ENCODE results near the gene CTCF.

CTCF gene

DNA sequence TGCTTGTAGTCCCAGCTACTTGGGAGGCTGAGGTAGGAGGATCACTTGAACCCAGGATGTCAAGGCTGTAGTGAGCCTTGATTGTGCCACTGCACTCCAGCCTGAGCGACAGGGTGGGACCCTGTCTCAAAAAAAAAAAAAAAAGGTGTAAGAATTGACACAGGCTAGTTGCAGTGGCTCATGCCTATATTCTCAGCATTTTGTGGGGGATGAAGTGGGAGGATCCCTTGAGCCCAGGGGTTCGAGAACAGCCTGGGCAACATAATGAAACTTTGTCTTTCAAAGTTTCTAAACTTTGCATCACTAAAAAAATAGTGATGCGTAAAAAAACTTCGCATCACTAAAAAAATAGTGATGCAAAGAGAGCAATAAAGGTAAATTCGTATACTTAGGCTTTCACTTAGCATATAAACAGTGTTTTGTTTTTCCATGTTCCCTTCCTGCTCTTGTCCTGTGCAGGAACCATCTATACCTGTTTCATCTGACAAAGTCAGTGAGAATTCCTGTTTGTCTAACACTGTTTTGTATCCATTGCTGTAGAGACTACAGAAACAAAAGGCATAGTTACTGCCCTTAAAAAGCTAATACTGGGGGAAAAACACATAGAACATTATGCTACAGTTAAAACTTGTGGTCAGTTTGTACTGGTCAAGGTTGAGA lies 32.1 kb downstream of the CTCF start:
- FAIRE-seq (no peak), DNase-seq (ENCODE audit: low spot score) (no peak)

DNA sequence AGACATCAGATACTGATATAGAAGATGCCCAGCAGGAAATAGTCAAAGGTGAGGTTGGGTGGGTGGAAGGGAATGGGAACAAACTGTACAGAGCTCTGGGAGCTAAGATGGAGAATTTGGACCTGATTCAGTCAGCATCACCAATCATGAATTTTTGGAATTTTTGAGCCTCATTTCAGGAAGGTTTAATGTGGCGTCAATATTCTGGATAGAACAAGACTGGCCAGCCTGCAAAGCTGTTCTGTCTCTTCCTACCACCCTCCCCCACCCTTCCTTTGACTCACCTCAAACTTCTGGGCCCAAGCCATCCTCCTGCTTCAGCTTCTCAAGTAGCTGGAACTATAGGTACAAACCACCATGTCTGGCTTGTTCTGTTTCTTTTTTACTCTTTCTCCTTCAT lies 32.6 kb downstream of the CTCF start:
- no peak for DNase-seq (ENCODE audit: low spot score)
- no peak for FAIRE-seq

DNA sequence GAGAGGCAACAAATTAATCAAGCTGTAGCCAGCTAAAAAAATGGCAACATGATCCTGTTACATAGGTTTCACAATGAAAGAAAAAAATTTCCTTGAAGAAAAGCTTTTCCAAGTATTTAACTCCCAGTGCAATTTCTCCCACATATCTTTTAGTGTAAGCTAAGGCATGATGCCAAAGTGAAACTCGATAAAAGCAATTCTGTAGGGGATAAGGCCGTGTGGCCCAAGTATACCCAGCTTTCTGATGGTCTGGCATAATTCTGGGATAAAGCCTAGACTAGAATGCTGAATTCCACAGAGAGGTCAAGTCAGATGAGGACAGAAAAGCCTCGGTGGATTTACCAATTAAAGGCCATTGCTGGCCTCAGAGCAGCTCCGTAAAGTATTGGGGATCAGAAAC lies 36.2 kb downstream of the CTCF start:
- no peak for FAIRE-seq

DNA sequence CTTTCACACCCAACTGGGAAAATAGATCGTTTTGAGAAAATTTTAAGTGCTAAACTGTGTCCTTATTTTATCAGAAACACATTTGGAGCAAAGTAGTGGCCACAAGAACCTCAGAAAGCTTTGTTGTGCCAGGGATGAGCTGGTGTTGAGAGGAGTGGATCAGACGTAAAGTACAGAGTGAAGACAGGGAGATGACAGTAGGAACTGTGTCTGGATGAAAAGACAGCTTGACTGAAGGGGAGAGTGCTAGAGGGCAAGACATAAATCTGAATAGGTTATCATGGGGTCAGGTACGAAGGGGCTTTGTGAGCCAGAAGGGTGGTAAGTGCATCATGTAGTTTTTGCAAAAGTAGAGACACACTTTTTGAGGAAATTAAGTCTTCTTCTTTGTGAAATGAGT lies 43.3 kb downstream of the CTCF start:
- DNase-seq (ENCODE audit: low spot score) (no peak), FAIRE-seq (no peak)

More for the DNA sequence above, 36.2 kb downstream of the CTCF start:
- DNase-seq (ENCODE audit: low spot score), result no peak

DNA sequence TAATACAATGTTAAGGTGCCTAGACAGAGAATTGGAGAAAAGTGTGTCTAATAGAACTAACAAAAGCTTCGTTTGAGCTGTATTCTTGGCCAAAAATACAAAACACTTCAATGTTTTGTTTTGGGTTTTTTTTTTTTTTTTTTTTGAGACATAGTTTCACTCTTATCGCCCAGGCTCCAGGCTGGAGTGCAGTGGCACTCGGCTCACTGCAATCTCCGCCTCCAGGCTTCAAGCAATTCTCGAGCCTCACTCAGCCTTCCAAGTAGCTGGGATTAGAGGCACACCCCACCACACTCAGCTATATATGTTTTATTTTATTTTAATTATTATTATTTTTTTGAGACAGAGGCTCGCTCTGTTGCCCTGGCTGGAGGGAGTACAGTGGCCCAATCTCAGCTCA lies 44.3 kb downstream of the CTCF start:
- FAIRE-seq, result no peak
- DNase-seq (ENCODE audit: low spot score), result no peak

DNA sequence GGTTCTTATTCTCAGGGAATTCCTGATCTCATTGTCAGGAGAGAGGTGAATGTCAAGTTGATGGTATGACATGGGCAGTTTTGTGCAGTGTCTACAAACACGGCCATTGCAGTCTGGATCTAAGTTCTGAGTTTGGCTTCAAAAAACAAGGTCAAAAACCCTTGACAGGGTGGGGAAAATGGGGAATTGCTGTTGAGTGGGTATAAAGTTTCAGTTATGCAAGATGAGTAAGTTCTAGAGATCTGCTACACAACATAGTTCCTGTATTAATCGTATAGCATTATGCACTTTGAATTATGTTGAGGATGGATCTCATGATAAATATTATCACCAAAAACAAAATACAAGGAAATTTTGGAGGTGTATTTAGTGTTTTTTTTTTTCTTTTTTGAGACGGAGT lies 46.0 kb downstream of the CTCF start:
- FAIRE-seq (no peak), DNase-seq (ENCODE audit: low spot score) (no peak)

DNA sequence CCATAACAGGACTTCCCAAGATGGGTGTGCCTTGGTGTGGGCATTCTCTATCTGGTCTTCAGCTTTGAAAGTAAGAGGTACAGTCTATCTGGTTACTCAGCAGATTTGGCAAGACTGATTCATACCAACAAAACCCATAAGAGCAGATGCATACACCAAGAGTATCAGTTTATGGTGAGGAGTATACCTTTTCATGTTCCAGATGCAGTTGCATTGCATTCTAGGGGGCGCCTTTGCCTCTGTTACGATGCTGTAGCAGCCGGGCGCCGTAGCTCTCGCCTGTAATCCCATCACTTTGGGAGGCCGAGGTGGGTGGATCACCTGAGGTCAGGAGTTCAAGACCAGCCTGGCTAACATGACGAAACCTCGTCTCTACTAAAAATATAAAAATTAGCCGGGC lies 51.5 kb downstream of the CTCF start:
- DNase-seq (ENCODE audit: low spot score), result no peak

DNA sequence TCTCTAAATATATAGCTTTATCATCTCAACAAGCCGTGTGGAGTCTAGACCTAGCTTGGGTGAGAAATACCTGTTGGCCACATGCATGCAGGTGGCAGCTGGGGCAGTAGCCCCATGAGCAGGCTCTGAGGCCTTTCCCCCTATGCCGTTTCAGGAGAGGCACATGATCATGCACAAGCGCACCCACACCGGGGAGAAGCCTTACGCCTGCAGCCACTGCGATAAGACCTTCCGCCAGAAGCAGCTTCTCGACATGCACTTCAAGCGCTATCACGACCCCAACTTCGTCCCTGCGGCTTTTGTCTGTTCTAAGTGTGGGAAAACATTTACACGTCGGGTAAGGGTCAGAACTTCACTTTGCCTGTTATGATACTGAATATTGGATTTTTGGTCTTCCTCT lies 65.9 kb downstream of the CTCF start:
- no peak for FAIRE-seq
- DNase-seq (ENCODE audit: low spot score), result no peak

More for the DNA sequence above, 51.5 kb downstream of the CTCF start:
- FAIRE-seq, result no peak

DNA sequence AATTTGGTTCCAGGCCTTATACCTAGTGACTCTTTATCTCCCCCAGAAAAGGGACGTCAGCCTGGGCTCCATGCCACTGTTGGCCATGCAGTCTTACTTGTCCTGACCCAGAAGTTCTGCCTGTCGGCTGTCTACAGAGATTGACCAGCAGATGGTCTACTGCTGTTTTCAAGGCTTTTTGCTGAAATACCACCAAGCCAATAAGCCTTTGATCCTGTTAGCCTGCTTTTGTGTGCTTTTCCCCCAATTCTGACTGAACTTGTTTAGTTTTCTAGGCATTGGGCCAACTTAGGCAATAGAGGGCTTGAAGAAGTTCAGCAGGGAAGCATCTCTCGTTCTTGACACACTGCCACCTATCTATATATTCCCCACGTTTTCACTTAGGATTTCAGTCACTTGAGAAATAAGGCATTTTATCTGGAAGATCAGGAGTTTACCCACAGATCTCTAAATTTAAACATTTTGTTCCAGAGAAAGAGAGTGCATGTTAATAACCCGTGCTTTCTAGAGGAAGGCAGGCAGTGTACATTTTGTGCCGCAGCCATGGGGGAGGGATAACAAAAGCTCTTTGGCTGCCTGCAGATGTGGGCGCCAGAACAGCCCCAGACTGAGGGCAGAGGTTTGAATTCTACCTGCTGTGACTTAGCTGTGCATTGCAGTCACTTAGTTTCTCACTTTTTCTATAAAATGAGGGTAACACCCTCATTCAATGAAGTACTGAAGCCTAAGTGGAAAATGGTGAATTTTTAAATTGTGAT lies 70.3 kb downstream of the CTCF start:
- FAIRE-seq, result no peak

DNA sequence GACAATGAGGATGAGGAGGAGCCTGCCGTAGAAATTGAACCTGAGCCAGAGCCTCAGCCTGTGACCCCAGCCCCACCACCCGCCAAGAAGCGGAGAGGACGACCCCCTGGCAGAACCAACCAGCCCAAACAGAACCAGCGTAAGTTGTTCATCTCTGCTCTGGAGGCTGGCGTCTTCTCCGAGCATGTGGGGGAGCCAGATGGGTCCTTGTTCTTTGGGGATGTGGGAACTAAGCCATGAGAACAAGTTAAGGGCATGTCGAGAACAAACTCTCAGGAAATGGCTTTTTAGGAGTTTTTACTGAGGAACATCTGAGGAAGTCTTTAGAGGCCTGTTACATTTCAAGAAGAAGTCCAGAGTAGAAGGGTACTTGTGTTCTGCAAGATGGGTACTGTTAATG lies 74.4 kb downstream of the CTCF start:
- no peak for FAIRE-seq

More for the DNA sequence above, 70.3 kb downstream of the CTCF start:
- DNase-seq (ENCODE audit: low spot score), result no peak

DNA sequence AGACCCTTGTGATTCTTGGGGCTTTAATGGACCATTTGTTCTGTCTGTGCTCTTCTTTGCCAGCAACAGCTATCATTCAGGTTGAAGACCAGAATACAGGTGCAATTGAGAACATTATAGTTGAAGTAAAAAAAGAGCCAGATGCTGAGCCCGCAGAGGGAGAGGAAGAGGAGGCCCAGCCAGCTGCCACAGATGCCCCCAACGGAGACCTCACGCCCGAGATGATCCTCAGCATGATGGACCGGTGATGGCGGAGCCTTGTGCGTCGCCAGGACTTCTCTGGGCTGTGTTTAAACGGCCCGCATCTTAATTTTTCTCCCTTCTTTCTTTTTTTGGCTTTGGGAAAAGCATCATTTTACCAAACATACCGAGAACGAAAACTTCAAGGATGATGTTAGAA lies 75.3 kb downstream of the CTCF start:
- FAIRE-seq, result no peak
- no peak for DNase-seq (ENCODE audit: low spot score)

More for the DNA sequence above, 74.4 kb downstream of the CTCF start:
- no peak for DNase-seq (ENCODE audit: low spot score)

DNA sequence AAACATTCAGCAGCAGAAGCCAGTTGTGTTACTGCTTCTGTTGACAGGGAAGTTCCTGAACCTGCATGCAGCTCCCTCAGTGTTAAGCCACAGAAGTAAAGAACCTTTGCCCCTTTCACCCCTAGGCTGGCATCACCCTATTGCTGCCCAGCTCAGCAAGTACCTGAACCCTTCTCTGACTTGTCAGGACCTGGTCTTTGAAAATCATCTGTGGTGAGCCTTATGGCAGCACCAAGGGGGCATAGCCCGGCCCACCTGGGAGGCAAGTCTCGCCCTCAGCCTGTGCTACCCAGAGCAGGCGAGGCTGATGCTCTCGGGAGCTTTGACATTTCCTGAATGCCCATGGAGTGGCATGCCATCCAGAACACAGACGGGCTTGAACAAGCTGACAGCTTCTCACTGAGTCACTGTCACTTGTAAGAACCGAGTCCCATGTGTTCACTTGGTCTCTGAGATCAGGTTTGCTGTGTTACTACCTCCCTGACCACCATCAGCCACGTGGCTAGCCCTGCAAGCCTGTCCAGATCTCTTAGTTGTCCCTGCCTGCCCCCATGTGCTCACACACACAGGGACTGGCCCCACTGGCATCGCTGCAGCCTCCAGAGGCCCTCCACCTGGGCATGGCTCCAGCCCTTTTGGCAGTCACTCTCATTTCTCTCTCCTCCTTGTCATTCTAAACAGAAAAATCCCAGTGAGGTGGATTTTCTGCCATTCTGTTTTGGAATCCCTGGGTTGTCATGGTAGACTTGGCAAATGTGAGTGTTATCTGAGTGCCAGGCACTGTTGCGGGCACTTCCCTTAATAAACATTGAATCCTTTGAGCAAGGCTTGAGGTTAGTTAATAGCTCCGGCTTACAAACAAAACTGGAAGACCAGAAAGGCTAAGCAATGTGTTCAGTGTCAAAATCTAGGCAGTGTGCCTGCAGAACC lies 79.7 kb downstream of the CTCF start:
- DNase-seq (ENCODE audit: low spot score) (no peak), FAIRE-seq (no peak)

DNA sequence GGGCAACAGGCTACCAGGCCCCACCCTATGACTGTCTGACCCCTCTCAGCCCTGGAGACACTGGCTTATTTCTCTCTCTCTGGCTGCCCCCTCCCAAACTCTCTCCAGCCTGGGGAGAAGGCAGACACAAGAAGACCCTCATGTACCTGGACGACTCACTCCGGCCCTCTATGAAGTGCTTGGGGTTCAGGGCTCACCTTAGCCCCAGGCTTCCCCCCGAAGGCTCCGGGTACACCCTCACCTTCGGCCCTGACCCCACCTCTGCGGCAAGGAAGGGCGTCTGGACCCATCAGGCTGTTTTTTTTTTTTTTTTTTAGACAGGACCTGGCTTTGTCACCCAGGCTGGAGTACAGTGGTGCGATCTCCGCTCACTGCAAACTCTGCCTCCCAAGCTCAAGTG lies 81.7 kb downstream of the CTCF start:
- DNase-seq (ENCODE audit: low spot score), result no peak

DNA sequence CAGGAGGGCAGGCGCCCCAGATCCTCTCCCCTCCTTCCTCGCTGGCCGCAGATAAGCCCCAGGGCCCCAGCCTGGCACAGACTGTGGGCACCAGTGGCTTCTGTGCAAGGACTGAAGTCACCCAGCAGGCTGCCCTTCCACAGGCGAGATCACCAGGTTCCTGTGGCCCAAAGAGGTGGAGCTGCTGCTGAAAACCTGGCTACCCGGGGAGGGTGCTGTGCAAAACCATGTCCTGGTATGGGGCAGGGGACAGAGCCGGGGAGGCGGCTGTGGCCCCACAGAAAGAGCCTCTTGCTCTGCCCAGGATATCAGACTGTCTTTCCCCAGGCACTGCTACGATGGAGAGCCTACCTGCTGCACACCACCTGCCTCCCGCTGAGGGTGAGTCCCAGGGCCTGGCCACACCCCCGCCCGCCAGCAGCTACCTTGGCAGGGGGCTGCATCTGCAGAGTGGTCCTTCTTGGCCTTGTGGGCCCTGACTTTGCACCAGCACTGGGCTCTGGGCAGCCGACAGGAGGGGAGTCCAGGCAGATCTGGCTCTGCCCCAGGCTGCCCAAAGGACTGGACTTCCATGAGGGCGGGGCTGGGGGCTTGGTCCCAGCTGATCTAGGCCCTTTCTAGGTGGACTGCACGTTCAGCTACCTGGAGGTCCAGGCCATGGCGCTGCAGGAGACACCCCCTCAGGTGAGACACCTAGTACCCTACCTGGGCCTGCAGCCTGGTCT lies 83.2 kb downstream of the CTCF start:
- DNase-seq (ENCODE audit: low spot score) (no peak), FAIRE-seq (no peak)

More for the DNA sequence above, 81.7 kb downstream of the CTCF start:
- no peak for FAIRE-seq

DNA sequence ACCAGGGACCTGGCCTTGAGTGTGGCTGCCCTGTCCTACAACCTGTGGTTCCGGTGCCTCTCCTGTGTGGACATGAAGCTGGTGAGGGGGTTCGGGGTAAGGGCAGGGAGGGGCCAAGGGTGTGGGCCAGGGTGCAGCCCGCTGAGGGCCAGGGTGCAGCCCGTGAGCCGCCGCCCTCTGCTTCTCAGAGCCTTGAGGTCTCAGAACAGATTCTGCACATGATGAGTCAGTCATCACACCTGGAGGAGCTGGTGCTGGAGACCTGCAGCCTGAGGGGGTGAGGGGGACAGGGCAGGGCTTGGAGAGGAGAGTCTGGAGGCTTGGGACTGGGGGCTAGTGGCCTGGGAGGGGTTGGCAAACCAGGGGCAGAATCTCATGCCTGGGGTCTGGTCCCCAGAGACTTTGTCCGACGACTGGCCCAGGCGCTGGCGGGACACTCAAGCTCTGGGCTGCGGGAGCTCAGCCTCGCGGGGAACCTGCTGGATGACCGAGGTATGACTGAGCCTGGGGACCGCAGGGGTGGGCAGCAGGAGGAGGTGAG lies 84.9 kb downstream of the CTCF start:
- no peak for DNase-seq (ENCODE audit: low spot score)
- FAIRE-seq, result no peak

DNA sequence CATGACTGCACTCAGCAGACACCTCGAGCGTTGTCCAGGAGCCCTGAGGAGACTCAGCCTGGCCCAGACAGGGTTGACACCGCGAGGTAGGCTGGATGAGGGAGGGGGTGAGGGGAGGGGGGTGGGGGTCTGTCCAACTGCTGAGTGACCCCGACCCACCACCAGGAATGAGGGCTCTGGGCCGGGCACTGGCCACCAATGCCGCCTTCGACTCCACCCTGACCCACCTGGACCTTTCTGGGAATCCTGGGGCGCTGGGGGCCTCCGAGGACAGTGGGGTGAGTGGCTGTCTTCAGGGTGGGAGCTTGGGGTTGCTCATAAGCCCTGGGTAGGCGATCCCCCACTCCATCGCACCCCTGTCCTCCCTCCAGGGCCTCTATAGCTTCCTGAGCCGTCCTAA lies 85.4 kb downstream of the CTCF start:
- no peak for FAIRE-seq
- no peak for DNase-seq (ENCODE audit: low spot score)

DNA sequence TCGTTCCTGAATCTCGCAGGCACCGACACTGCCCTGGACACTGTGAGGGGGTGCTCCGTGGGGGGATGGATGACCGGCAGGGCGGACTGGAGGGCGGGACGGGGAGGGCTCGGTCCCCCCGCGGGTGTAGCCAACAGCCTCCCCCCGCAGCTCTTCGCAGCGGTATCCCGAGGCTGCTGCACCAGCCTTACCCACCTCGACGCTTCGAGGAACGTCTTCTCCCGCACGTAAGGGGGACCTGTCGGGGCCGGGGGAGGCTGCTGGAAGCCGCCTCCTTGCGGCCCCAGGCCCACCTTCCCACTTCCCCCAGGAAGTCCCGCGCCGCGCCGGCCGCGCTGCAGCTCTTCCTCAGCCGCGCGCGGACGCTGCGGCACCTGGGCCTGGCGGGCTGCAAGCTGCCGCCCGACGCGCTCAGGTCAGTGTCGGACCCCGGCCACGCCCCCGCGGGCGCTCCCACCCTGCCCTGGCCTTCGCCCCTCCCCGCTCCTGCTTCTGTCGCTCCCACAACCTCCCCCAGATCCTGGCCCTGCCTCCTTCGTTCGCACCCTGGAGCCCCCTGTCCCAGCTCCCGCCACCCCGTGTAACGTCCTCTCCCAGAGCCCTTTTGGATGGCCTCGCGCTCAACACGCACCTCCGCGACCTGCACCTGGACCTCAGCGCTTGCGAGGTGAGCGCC lies 85.9 kb downstream of the CTCF start:
- DNase-seq (ENCODE audit: low spot score), result no peak
- no peak for FAIRE-seq

DNA sequence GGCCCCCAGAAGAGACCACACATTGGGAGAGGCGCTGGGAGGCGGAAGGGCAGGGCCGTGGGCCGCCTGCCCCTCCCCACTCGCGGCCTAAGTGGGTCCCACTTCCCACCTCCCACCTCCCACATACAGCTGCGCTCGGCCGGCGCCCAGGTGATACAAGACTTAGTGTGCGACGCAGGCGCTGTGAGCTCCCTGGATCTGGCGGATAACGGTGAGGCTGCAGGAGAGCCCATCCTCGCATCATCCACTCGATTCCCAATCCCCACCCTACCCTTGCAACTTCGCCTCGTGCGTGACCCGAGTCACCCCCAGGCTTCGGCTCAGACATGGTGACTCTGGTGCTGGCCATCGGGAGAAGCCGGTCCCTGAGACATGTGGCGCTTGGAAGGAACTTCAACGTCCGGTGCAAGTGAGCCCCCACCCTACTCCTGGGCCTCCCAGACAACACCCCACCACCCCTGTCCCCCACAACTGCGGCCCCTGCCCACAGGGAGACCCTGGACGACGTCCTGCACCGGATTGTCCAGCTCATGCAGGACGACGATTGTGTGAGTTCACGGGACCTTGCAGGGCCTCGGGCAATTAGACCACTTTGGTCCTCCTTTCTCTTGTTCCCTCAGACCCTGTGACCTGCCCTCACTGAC lies 86.6 kb downstream of the CTCF start:
- FAIRE-seq (no peak), DNase-seq (ENCODE audit: low spot score) (no peak)

DNA sequence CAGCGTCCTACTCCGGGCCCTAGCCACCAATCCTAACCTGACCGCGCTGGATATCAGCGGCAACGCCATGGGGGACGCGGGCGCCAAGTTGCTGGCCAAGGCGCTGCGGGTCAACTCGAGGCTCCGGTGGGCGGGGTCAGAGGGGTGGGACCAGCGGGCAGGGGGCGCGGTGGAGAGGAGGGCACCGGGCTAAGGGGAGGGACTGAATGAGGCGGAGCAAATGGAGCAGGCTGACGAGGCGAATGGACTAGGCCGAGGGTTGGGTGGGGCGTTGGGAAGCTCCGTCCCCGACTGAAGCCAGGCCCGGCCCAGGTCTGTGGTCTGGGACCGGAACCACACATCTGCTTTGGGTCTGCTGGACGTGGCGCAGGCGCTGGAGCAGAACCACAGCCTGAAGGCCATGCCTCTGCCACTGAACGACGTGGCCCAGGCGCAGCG lies 87.2 kb downstream of the CTCF start:
- DNase-seq (ENCODE audit: low spot score) (no peak), FAIRE-seq (no peak)

DNA sequence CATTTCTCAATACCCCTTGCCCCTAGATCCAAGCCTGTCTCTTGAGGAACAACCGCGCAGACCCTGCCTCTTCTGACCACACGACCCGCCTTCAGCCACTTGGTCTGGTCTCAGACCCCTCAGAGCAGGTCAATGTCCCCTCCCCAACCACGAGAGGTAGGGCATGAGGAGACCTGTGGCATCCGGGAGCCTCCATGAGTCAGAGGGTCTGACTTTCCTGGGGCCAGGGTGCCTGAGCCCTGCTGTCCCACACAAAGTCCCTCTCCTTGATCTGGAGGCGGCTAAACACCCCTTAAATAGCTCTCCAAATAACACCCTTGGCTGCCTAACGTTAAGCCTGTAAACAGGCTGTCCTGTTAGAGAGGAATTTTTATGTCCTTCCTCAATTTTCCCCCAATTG lies 87.7 kb downstream of the CTCF start:
- FAIRE-seq, result no peak

More for the DNA sequence above, 87.7 kb downstream of the CTCF start:
- DNase-seq (ENCODE audit: low spot score), result no peak
